GM23338 (cell line): Measurements from ENCODE around the gene PPM1E. TPM values are rescaled to one million over a fixed set of nuclear protein-coding genes. Genes with fewer than 3 reads are reported as not detected.

Experiments
- ATAC-seq: fragments of 200-7000 bp; cut with Tn5 transposase; 3 replicates; pipeline ENCODE4 v1.9.1; 2020
- DNase-seq: peaks from one replicate; pipeline ENCODE4 v3.0.0-alpha.2; 2015; ENCODE audit warnings: low spot score
- H2AFZ ChIP-seq: fragments of 200-600 bp; sonication (generic); 2 replicates; pipeline ENCODE4 v1.8.0; 2016; ENCODE audit warnings: antibody characterized with exemption, mild to moderate bottlenecking, moderate library complexity
- H3F3A ChIP-seq: fragments of 200-600 bp; sonication (generic); replicated peaks from 2 replicates; pipeline ENCODE4 v1.8.0; 2017; ENCODE audit warnings: antibody characterized with exemption, mixed run types, low read depth
- H3K27ac ChIP-seq: fragments of 200-600 bp; sonication (generic); 2 replicates; pipeline ENCODE4 v1.6.1; 2016; ENCODE audit warnings: low read depth
- H3K27me3 ChIP-seq: fragments of 200-600 bp; sonication (generic); 2 replicates; pipeline ENCODE4 v1.8.0; 2016; ENCODE audit warnings: mild to moderate bottlenecking, mixed run types, moderate library complexity; ENCODE audit not compliant: insufficient read depth
- H3K36me3 ChIP-seq: fragments of 200-600 bp; sonication (generic); 2 replicates; pipeline ENCODE4 v1.8.0; 2016; ENCODE audit warnings: mild to moderate bottlenecking; ENCODE audit not compliant: insufficient read depth
- H3K4me1 ChIP-seq: fragments of 200-600 bp; sonication (generic); 2 replicates; pipeline ENCODE4 v1.8.0; 2016; ENCODE audit warnings: mild to moderate bottlenecking, moderate library complexity; ENCODE audit not compliant: insufficient read depth
- H3K4me2 ChIP-seq: fragments of 200-600 bp; sonication (generic); 2 replicates; pipeline ENCODE4 v1.7.1; 2017; ENCODE audit warnings: mixed run types
- H3K4me3 ChIP-seq: fragments of 200-600 bp; sonication (generic); 2 replicates; pipeline ENCODE4 v1.6.1; 2016; ENCODE audit warnings: mixed run types
- H3K79me2 ChIP-seq: fragments of 200-600 bp; sonication (generic); replicated peaks from 2 replicates; pipeline ENCODE4 v1.8.0; 2017; ENCODE audit warnings: mild to moderate bottlenecking; ENCODE audit not compliant: insufficient read depth
- H3K9me2 ChIP-seq: fragments of 200-600 bp; sonication (generic); 2 replicates; pipeline ENCODE4 v1.8.0; 2017; ENCODE audit not compliant: insufficient read depth
- H4K20me1 ChIP-seq: fragments of 200-600 bp; sonication (generic); replicated peaks from 2 replicates; pipeline ENCODE4 v1.8.0; 2017; ENCODE audit warnings: mild to moderate bottlenecking; ENCODE audit not compliant: insufficient read depth
- H3K27ac Mint-ChIP-seq: 2 replicates; pipeline ENCODE4 v1.8.0; 2020; ENCODE audit warnings: inconsistent platforms, mild to moderate bottlenecking, moderate library complexity, mixed read lengths
- H3K27me3 Mint-ChIP-seq: 3 replicates; pipeline ENCODE4 v1.8.0; 2022; ENCODE audit warnings: low read depth, mild to moderate bottlenecking, moderate library complexity, mixed read lengths, inconsistent platforms; ENCODE audit not compliant: insufficient read depth, poor library complexity
- H3K36me3 Mint-ChIP-seq: 3 replicates; pipeline ENCODE4 v1.8.0; 2021; ENCODE audit warnings: low read depth, mild to moderate bottlenecking, inconsistent platforms, moderate library complexity, mixed read lengths
- H3K4me1 Mint-ChIP-seq: 3 replicates; pipeline ENCODE4 v1.8.0; 2020; ENCODE audit warnings: mild to moderate bottlenecking, inconsistent platforms, mixed read lengths
- H3K4me3 Mint-ChIP-seq: 3 replicates; pipeline ENCODE4 v1.8.0; 2021; ENCODE audit warnings: moderate library complexity, mild to moderate bottlenecking, inconsistent platforms, mixed read lengths
- H3K9me3 Mint-ChIP-seq: 3 replicates; pipeline ENCODE4 v1.8.0; 2020; ENCODE audit warnings: moderate library complexity, mild to moderate bottlenecking, inconsistent platforms, mixed read lengths
- CREB1 ChIP-seq: fragments of 250-450 bp; sonication (Bioruptor Pico); IDR thresholded peaks from 2 replicates; pipeline ENCODE4 v1.5.0; 2020; ENCODE audit warnings: low read depth, mild to moderate bottlenecking, moderate library complexity
- EZH2 ChIP-seq: fragments of 200-600 bp; sonication (generic); IDR thresholded peaks from one replicate; pipeline ENCODE4 v1.8.0; 2017; ENCODE audit warnings: antibody characterized with exemption, mild to moderate bottlenecking, low read depth; ENCODE audit not compliant: unreplicated experiment
- EZH2phosphoT487 ChIP-seq: fragments of 200-600 bp; sonication (generic); IDR thresholded peaks from one replicate; pipeline ENCODE4 v1.8.1; 2018; ENCODE audit warnings: antibody characterized with exemption; ENCODE audit not compliant: unreplicated experiment
- JUNB ChIP-seq: IDR thresholded peaks from one replicate; pipeline ENCODE4 v1.6.1; 2016; ENCODE audit warnings: antibody characterized with exemption; ENCODE audit not compliant: unreplicated experiment
- NANOG ChIP-seq: IDR thresholded peaks from 2 replicates; pipeline ENCODE4 v1.6.1; 2016; ENCODE audit warnings: antibody characterized with exemption, borderline replicate concordance
- POLR2AphosphoS5 ChIP-seq: IDR thresholded peaks from 2 replicates; pipeline ENCODE4 v1.6.1; 2016; ENCODE audit warnings: antibody characterized with exemption, low read depth
- STAT1 ChIP-seq: IDR thresholded peaks from one replicate; pipeline ENCODE4 v1.6.1; 2016; ENCODE audit warnings: antibody characterized with exemption; ENCODE audit not compliant: unreplicated experiment
- ZNF114 ChIP-seq: fragments of 250-450 bp; sonication (Bioruptor Pico); IDR thresholded peaks from 2 replicates; pipeline ENCODE4 v1.5.0; 2020; ENCODE audit warnings: mild to moderate bottlenecking, moderate library complexity
- ZNF331 ChIP-seq: fragments of 250-450 bp; sonication (Bioruptor Pico); IDR thresholded peaks from 2 replicates; pipeline ENCODE4 v1.5.0; 2020; ENCODE audit warnings: low read depth, mild to moderate bottlenecking, moderate library complexity
- polyA plus RNA-seq: library from polyadenylated mRNA; unstranded; fragments of >200 nt; fragmentation: Nextera tagmentation; extraction: Ambion mirVana; gene quantifications from 2 replicates; pipeline ENCODE4 v1.2.1, GENCODE V29; 2016
- total RNA-seq: library from RNA; depleted of rRNA; stranded (reverse); fragments of >200 nt; shearing (Covaris generic); gene quantifications from 2 replicates; pipeline ENCODE4 v1.2.3, GENCODE V29; 2014
- TF ChIP-seq, protein P1 (sequence below), 2 experiments: fragments of 200-600 bp in 1 of 2; sonication (generic) in 1 of 2; conservative IDR thresholded peaks; 2 replicates each; pipeline versions ENCODE4 v1.5.1 to v1.6.1; 2016 to 2017; ENCODE audit warnings: antibody characterized with exemption in 2 of 2, low read depth in 2 of 2, mild to moderate bottlenecking in 2 of 2, moderate library complexity in 1 of 2
- TF ChIP-seq, protein P2 (sequence below): IDR thresholded peaks from 2 replicates; pipeline ENCODE4 v1.6.1; 2016; ENCODE audit warnings: antibody characterized with exemption
- TF ChIP-seq, protein P3 (sequence below): fragments of 250-450 bp; sonication (Bioruptor Pico); IDR thresholded peaks from 2 replicates; pipeline ENCODE4 v1.5.0; 2020; ENCODE audit warnings: mild to moderate bottlenecking, moderate library complexity
- TF ChIP-seq, protein P4 (sequence below): IDR thresholded peaks from one replicate; pipeline ENCODE4 v1.6.1; 2018; ENCODE audit warnings: antibody characterized with exemption; ENCODE audit not compliant: unreplicated experiment

Gene PPM1E
- total and polyA plus RNA-seq, 2 experiments from 2014 or later = 2.1 to 13.8 TPM

DNA sequence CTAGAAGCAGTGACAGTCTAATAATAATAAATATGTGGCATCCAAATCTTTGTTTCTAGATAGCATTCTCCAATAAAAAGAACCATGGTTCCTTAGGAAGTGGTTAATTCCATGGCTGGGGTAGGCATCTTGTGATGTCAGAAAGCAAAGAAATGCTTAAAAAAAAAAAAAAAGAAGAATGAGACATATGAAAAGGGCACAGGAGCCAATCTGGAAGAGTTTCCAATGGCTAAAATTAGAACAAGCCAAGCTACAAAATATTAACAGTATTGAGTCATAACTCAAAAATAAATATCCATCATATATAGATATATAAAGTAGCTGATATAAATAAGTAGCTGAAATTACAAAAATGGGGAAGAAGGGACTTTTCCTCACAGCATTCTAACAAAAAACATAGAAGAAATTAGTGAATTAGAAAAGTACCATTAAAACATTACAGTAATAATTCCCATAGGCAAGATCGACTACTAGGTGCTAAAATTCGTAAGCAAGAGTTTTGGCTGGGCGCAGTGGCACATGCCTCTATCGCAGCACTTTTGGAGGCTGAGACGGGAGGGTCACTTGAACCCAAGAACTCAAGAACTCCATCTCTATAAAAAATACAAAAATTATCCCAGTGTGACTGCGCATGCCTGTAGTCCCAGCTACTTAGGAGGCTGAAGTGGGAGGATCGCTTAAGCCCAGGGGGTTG is 239.7 kb downstream of the PPM1E start:
- peaks cover 5% of the 10 kb centered on the region; the same call in 1 of the 2 replicates for H3K36me3 ChIP-seq
- no peaks in the 10 kb centered on the region for H3F3A ChIP-seq
- H3K4me3 ChIP-seq = no peak overlapping the region
- H3K79me2 ChIP-seq = no peaks in the 10 kb centered on the region
- H3K9me3 Mint-ChIP-seq = no peaks in the 10 kb centered on the region
- no peak overlapping the region for H3K27ac ChIP-seq
- H3K4me1 Mint-ChIP-seq = peaks cover 10% of the 10 kb centered on the region; the same call in 2 of the 3 replicates
- H3K27me3 Mint-ChIP-seq = no peaks in the 10 kb centered on the region
- H3K4me2 ChIP-seq = no peak overlapping the region
- H3K27ac Mint-ChIP-seq = no peak overlapping the region
- H3K36me3 Mint-ChIP-seq = peaks cover 26% of the 10 kb centered on the region; the same call in 2 of the 3 replicates
- no peaks in the 10 kb centered on the region for H3K27me3 ChIP-seq
- H3K4me3 Mint-ChIP-seq = no peak overlapping the region
- TF ChIP-seq ZNF114 (CRISPR knock-in tag) (no peak), EZH2phosphoT487 (no peak), CREB1 (CRISPR knock-in tag) (no peak), NANOG (no peak), POLR2AphosphoS5 (no peak), ZNF331 (CRISPR knock-in tag) (no peak), EZH2 (no peak), STAT1 (no peak), JUNB (no peak)
- TF ChIP-seq, protein P1, sequence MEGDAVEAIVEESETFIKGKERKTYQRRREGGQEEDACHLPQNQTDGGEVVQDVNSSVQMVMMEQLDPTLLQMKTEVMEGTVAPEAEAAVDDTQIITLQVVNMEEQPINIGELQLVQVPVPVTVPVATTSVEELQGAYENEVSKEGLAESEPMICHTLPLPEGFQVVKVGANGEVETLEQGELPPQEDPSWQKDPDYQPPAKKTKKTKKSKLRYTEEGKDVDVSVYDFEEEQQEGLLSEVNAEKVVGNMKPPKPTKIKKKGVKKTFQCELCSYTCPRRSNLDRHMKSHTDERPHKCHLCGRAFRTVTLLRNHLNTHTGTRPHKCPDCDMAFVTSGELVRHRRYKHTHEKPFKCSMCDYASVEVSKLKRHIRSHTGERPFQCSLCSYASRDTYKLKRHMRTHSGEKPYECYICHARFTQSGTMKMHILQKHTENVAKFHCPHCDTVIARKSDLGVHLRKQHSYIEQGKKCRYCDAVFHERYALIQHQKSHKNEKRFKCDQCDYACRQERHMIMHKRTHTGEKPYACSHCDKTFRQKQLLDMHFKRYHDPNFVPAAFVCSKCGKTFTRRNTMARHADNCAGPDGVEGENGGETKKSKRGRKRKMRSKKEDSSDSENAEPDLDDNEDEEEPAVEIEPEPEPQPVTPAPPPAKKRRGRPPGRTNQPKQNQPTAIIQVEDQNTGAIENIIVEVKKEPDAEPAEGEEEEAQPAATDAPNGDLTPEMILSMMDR (conservative IDR thresholded peaks at IDR 0.05; ENCODE audit: low read depth in 2 of 2) = no peak
- TF ChIP-seq, protein P2, sequence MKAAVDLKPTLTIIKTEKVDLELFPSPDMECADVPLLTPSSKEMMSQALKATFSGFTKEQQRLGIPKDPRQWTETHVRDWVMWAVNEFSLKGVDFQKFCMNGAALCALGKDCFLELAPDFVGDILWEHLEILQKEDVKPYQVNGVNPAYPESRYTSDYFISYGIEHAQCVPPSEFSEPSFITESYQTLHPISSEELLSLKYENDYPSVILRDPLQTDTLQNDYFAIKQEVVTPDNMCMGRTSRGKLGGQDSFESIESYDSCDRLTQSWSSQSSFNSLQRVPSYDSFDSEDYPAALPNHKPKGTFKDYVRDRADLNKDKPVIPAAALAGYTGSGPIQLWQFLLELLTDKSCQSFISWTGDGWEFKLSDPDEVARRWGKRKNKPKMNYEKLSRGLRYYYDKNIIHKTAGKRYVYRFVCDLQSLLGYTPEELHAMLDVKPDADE = no peak
- TF ChIP-seq, protein P3, sequence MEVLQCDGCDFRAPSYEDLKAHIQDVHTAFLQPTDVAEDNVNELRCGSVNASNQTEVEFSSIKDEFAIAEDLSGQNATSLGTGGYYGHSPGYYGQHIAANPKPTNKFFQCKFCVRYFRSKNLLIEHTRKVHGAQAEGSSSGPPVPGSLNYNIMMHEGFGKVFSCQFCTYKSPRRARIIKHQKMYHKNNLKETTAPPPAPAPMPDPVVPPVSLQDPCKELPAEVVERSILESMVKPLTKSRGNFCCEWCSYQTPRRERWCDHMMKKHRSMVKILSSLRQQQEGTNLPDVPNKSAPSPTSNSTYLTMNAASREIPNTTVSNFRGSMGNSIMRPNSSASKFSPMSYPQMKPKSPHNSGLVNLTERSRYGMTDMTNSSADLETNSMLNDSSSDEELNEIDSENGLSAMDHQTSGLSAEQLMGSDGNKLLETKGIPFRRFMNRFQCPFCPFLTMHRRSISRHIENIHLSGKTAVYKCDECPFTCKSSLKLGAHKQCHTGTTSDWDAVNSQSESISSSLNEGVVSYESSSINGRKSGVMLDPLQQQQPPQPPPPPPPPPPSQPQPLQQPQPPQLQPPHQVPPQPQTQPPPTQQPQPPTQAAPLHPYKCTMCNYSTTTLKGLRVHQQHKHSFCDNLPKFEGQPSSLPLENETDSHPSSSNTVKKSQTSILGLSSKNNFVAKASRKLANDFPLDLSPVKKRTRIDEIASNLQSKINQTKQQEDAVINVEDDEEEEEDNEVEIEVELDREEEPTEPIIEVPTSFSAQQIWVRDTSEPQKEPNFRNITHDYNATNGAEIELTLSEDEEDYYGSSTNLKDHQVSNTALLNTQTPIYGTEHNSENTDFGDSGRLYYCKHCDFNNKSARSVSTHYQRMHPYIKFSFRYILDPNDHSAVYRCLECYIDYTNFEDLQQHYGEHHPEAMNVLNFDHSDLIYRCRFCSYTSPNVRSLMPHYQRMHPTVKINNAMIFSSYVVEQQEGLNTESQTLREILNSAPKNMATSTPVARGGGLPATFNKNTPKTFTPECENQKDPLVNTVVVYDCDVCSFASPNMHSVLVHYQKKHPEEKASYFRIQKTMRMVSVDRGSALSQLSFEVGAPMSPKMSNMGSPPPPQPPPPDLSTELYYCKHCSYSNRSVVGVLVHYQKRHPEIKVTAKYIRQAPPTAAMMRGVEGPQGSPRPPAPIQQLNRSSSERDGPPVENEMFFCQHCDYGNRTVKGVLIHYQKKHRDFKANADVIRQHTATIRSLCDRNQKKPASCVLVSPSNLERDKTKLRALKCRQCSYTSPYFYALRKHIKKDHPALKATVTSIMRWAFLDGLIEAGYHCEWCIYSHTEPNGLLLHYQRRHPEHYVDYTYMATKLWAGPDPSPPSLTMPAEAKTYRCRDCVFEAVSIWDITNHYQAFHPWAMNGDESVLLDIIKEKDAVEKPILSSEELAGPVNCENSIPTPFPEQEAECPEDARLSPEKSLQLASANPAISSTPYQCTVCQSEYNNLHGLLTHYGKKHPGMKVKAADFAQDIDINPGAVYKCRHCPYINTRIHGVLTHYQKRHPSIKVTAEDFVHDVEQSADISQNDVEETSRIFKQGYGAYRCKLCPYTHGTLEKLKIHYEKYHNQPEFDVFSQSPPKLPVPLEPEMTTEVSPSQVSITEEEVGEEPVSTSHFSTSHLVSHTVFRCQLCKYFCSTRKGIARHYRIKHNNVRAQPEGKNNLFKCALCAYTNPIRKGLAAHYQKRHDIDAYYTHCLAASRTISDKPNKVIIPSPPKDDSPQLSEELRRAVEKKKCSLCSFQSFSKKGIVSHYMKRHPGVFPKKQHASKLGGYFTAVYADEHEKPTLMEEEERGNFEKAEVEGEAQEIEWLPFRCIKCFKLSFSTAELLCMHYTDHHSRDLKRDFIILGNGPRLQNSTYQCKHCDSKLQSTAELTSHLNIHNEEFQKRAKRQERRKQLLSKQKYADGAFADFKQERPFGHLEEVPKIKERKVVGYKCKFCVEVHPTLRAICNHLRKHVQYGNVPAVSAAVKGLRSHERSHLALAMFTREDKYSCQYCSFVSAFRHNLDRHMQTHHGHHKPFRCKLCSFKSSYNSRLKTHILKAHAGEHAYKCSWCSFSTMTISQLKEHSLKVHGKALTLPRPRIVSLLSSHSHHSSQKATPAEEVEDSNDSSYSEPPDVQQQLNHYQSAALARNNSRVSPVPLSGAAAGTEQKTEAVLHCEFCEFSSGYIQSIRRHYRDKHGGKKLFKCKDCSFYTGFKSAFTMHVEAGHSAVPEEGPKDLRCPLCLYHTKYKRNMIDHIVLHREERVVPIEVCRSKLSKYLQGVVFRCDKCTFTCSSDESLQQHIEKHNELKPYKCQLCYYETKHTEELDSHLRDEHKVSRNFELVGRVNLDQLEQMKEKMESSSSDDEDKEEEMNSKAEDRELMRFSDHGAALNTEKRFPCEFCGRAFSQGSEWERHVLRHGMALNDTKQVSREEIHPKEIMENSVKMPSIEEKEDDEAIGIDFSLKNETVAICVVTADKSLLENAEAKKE (CRISPR knock-in tag) = no peak
- TF ChIP-seq, protein P4, sequence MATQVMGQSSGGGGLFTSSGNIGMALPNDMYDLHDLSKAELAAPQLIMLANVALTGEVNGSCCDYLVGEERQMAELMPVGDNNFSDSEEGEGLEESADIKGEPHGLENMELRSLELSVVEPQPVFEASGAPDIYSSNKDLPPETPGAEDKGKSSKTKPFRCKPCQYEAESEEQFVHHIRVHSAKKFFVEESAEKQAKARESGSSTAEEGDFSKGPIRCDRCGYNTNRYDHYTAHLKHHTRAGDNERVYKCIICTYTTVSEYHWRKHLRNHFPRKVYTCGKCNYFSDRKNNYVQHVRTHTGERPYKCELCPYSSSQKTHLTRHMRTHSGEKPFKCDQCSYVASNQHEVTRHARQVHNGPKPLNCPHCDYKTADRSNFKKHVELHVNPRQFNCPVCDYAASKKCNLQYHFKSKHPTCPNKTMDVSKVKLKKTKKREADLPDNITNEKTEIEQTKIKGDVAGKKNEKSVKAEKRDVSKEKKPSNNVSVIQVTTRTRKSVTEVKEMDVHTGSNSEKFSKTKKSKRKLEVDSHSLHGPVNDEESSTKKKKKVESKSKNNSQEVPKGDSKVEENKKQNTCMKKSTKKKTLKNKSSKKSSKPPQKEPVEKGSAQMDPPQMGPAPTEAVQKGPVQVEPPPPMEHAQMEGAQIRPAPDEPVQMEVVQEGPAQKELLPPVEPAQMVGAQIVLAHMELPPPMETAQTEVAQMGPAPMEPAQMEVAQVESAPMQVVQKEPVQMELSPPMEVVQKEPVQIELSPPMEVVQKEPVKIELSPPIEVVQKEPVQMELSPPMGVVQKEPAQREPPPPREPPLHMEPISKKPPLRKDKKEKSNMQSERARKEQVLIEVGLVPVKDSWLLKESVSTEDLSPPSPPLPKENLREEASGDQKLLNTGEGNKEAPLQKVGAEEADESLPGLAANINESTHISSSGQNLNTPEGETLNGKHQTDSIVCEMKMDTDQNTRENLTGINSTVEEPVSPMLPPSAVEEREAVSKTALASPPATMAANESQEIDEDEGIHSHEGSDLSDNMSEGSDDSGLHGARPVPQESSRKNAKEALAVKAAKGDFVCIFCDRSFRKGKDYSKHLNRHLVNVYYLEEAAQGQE = no peak
- DNase-seq = no peak
- H3K4me1 ChIP-seq = no peaks in the 10 kb centered on the region
- H4K20me1 ChIP-seq = 0 out of 2 replicates have a peak, but pooled peaks cover 3% of the 10 kb centered on the region
- no peaks in the 10 kb centered on the region for H3K9me2 ChIP-seq
- no peak for ATAC-seq
- no peak overlapping the region for H2AFZ ChIP-seq
